Activated CD4-positive, alpha-beta T cell treated with anti-CD3 and anti-CD28 coated beads, Interleukin-2, amount 10 ng/mL, durations not matched to agents 7 days and 5 days (primary cell): ENCODE measurements around the gene FPR3. TPM values are rescaled to one million over a fixed set of nuclear protein-coding genes. Genes with fewer than 3 reads are reported as not detected.
"Not testable (repeated sequence)": the region's sequence is repeated elsewhere in the genome, so short reads cannot be mapped to it uniquely, and the experiment has no call there.

Experiments
- CTCF ChIA-PET: fragments of 350-600 bp; sonication (Branson Sonifier 250); formaldehyde crosslinking; loops from one replicate; lab custom pipeline; 2021; ENCODE audit warnings: antibody characterized with exemption; lab: Charles Lee
- POLR2A ChIA-PET: fragments of 350-600 bp; sonication (Branson Sonifier 250); formaldehyde crosslinking; loops from one replicate; lab custom pipeline; 2021; ENCODE audit warnings: antibody characterized with exemption; lab: Charles Lee
- DNase-seq: peaks from one replicate; pipeline ENCODE4 v3.0.0-alpha.2; 2020
- H3K27ac Mint-ChIP-seq: one replicate; pipeline ENCODE4 v1.8.0; 2021; ENCODE audit warnings: mild to moderate bottlenecking, moderate library complexity, mixed read lengths
- H3K27me3 Mint-ChIP-seq: one replicate; pipeline ENCODE4 v1.8.0; 2021; ENCODE audit warnings: mixed read lengths
- H3K36me3 Mint-ChIP-seq: one replicate; pipeline ENCODE4 v1.8.0; 2021; ENCODE audit warnings: low read depth, mixed read lengths
- H3K4me1 Mint-ChIP-seq: one replicate; pipeline ENCODE4 v1.8.0; 2021; ENCODE audit warnings: mixed read lengths
- H3K4me3 Mint-ChIP-seq: one replicate; pipeline ENCODE4 v1.8.0; 2021; ENCODE audit warnings: mild to moderate bottlenecking, moderate library complexity, mixed read lengths
- H3K9me3 Mint-ChIP-seq: one replicate; pipeline ENCODE4 v1.8.0; 2021; ENCODE audit warnings: mixed read lengths
- total RNA-seq, 2 experiments: library from RNA; stranded (reverse); gene quantifications; one replicate each; pipeline ENCODE4 v1.2.3, GENCODE V29; 2021

FPR3 gene
- total RNA-seq, 2 experiments from 2014 or later = not detected

GRCh38 chr19:51803519-51803918 lies 8.6 kb downstream of the FPR3 start:
- Mint-ChIP-seq H3K27ac (no peak overlapping the region), H3K4me3 (no peak overlapping the region), H3K4me1 (no peaks in the 10 kb centered on the region), H3K27me3 (no peaks in the 10 kb centered on the region), H3K9me3 (peaks cover 24% of the 10 kb centered on the region), H3K36me3 (no peaks in the 10 kb centered on the region)
- CTCF ChIA-PET = no interaction called here
- no peak for DNase-seq
- POLR2A ChIA-PET = no interaction called here

GRCh38 chr19:51803967-51804366 lies 9.0 kb downstream of the FPR3 start:
- no peaks in the 10 kb centered on the region for H3K4me1 Mint-ChIP-seq
- no peaks in the 10 kb centered on the region for H3K27me3 Mint-ChIP-seq
- no peak overlapping the region for H3K4me3 Mint-ChIP-seq
- no peak overlapping the region for H3K27ac Mint-ChIP-seq
- POLR2A ChIA-PET = no interaction called here
- H3K36me3 Mint-ChIP-seq = no peaks in the 10 kb centered on the region
- CTCF ChIA-PET = no interaction called here
- no peak for DNase-seq
- H3K9me3 Mint-ChIP-seq = peaks cover 24% of the 10 kb centered on the region

- H3K36me3 Mint-ChIP-seq, H3K4me3 Mint-ChIP-seq, POLR2A ChIA-PET, H3K27me3 Mint-ChIP-seq, DNase-seq, CTCF ChIA-PET, H3K27ac Mint-ChIP-seq, H3K4me1 Mint-ChIP-seq: not testable (repeated sequence)
- H3K9me3 Mint-ChIP-seq = peaks cover 23% of the 10 kb centered on the region
These were observed 9.8 kb downstream of the FPR3 start for GRCh38 chr19:51804789-51805188.

- DNase-seq, H3K36me3 Mint-ChIP-seq, H3K4me1 Mint-ChIP-seq, H3K4me3 Mint-ChIP-seq, H3K27ac Mint-ChIP-seq, CTCF ChIA-PET, POLR2A ChIA-PET, H3K27me3 Mint-ChIP-seq: not testable (repeated sequence)
- peaks cover 20% of the 10 kb centered on the region for H3K9me3 Mint-ChIP-seq
These were observed 10.4 kb downstream of the FPR3 start for GRCh38 chr19:51805396-51805795.

GRCh38 chr19:51806571-51806970 lies 11.6 kb downstream of the FPR3 start:
- H3K27ac Mint-ChIP-seq, H3K4me1 Mint-ChIP-seq, H3K27me3 Mint-ChIP-seq, H3K36me3 Mint-ChIP-seq, POLR2A ChIA-PET, H3K4me3 Mint-ChIP-seq, DNase-seq, CTCF ChIA-PET: not testable (repeated sequence)
- peaks cover 21% of the 10 kb centered on the region for H3K9me3 Mint-ChIP-seq

GRCh38 chr19:51807111-51807701 lies 12.2 kb downstream of the FPR3 start:
- H3K4me3 Mint-ChIP-seq = no peak overlapping the region
- POLR2A ChIA-PET = no interaction called here
- no peaks in the 10 kb centered on the region for H3K27me3 Mint-ChIP-seq
- H3K4me1 Mint-ChIP-seq = no peaks in the 10 kb centered on the region
- DNase-seq = no peak
- no peak overlapping the region for H3K27ac Mint-ChIP-seq
- H3K9me3 Mint-ChIP-seq = peaks cover 21% of the 10 kb centered on the region
- no peaks in the 10 kb centered on the region for H3K36me3 Mint-ChIP-seq
- CTCF ChIA-PET = no interaction called here

- CTCF ChIA-PET = interaction anchor here (1.7 kb wide), 1 partner anchor 8 kb away, joined by 5 read pairs; no protein-coding TSS in a partner anchor
- no peaks in the 10 kb centered on the region for H3K27me3 Mint-ChIP-seq
These were observed 13.0 kb downstream of the FPR3 start for GRCh38 chr19:51807925-51808324.

GRCh38 chr19:51808333-51808986 lies 13.5 kb downstream of the FPR3 start:
- Mint-ChIP-seq H3K27ac (no peak overlapping the region), H3K27me3 (no peaks in the 10 kb centered on the region), H3K4me3 (no peak overlapping the region), H3K4me1 (no peaks in the 10 kb centered on the region), H3K36me3 (no peaks in the 10 kb centered on the region), H3K9me3 (peaks cover 16% of the 10 kb centered on the region)
- CTCF ChIA-PET = interaction anchor here (0.5 to 1.7 kb wide), 2 partner anchors 9 to 686 kb away, joined by 3 to 5 read pairs; no protein-coding TSS in a partner anchor
- POLR2A ChIA-PET = no interaction called here
- DNase-seq = no peak

More at GRCh38 chr19:51807925-51808324, 13.0 kb downstream of the FPR3 start:
- POLR2A ChIA-PET = no interaction called here
- Mint-ChIP-seq H3K4me1 (no peaks in the 10 kb centered on the region), H3K36me3 (no peaks in the 10 kb centered on the region), H3K9me3 (peaks cover 20% of the 10 kb centered on the region), H3K4me3 (no peak overlapping the region), H3K27ac (no peak overlapping the region)
- DNase-seq = no peak

GRCh38 chr19:51809787-51810186 lies 14.8 kb downstream of the FPR3 start:
- ChIA-PET CTCF (interaction anchor here (1.7 kb wide), 1 partner anchor 10 kb away, joined by 5 read pairs; no protein-coding TSS in a partner anchor), POLR2A (no interaction called here)
- H3K4me1 Mint-ChIP-seq = no peaks in the 10 kb centered on the region
- no peak overlapping the region for H3K27ac Mint-ChIP-seq
- H3K9me3 Mint-ChIP-seq = peaks cover 18% of the 10 kb centered on the region
- no peaks in the 10 kb centered on the region for H3K27me3 Mint-ChIP-seq
- no peak overlapping the region for H3K4me3 Mint-ChIP-seq
- no peaks in the 10 kb centered on the region for H3K36me3 Mint-ChIP-seq
- no peak for DNase-seq

- DNase-seq = no peak
- Mint-ChIP-seq H3K27me3 (no peaks in the 10 kb centered on the region), H3K9me3 (peaks cover 18% of the 10 kb centered on the region), H3K4me3 (no peak overlapping the region), H3K4me1 (no peaks in the 10 kb centered on the region), H3K27ac (no peak overlapping the region), H3K36me3 (no peaks in the 10 kb centered on the region)
- ChIA-PET CTCF (no interaction called here), POLR2A (no interaction called here)
These were observed 15.3 kb downstream of the FPR3 start for GRCh38 chr19:51810223-51810622.

- Mint-ChIP-seq H3K4me3 (no peak overlapping the region), H3K36me3 (no peaks in the 10 kb centered on the region), H3K9me3 (peaks cover 18% of the 10 kb centered on the region), H3K27me3 (no peaks in the 10 kb centered on the region), H3K27ac (no peak overlapping the region), H3K4me1 (no peaks in the 10 kb centered on the region)
- POLR2A ChIA-PET = no interaction called here
- CTCF ChIA-PET = no interaction called here
- DNase-seq = no peak
These were observed 16.4 kb downstream of the FPR3 start for GRCh38 chr19:51811344-51811743.

GRCh38 chr19:51815043-51815442 lies 20.1 kb downstream of the FPR3 start:
- CTCF ChIA-PET = no interaction called here
- POLR2A ChIA-PET = no interaction called here
- H3K4me3 Mint-ChIP-seq = no peak overlapping the region
- no peaks in the 10 kb centered on the region for H3K4me1 Mint-ChIP-seq
- no peaks in the 10 kb centered on the region for H3K36me3 Mint-ChIP-seq
- no peaks in the 10 kb centered on the region for H3K27me3 Mint-ChIP-seq
- H3K9me3 Mint-ChIP-seq = peaks cover 29% of the 10 kb centered on the region
- DNase-seq = no peak
- H3K27ac Mint-ChIP-seq = no peak overlapping the region

- Mint-ChIP-seq H3K9me3 (peaks cover 24% of the 10 kb centered on the region), H3K4me1 (no peaks in the 10 kb centered on the region), H3K27me3 (no peaks in the 10 kb centered on the region), H3K36me3 (no peaks in the 10 kb centered on the region), H3K4me3 (no peak overlapping the region), H3K27ac (no peak overlapping the region)
- ChIA-PET POLR2A (no interaction called here), CTCF (no interaction called here)
- no peak for DNase-seq
These were observed 21.8 kb downstream of the FPR3 start for GRCh38 chr19:51816711-51817110.
